H1 (cell line): Measurements from ENCODE around the gene SGPP2. TPM values are rescaled to one million over a fixed set of nuclear protein-coding genes. Genes with fewer than 3 reads are reported as not detected.

Experiments used
- CTCF ChIA-PET: fragments of 300-600 bp; sonication (Branson Sonifier 250); formaldehyde crosslinking; loops from one replicate; lab custom pipeline; 2021; ENCODE audit not compliant: partially characterized antibody; lab: Charles Lee
- POLR2A ChIA-PET: fragments of 300-600 bp; sonication (Branson Sonifier 250); formaldehyde crosslinking; loops from one replicate; lab custom pipeline; 2021; ENCODE audit warnings: inconsistent platforms; ENCODE audit not compliant: partially characterized antibody; lab: Charles Lee
- DNase-seq, 2 experiments: peaks; one replicate each; pipeline versions ENCODE4 v3.0.0 to v3.0.0-alpha.2; 2010 to 2022; ENCODE audit warnings: low spot score in 2 of 2, low read depth in 1 of 2, mixed read lengths in 1 of 2
- FAIRE-seq: peaks from 2 replicates; lab custom pipeline; 2011; peaks lifted over from hg19 to GRCh38; lab: Jason Lieb, UNC
- H2AFZ ChIP-seq: 2 replicates; pipeline ENCODE4 v1.8.1; 2012; ENCODE audit warnings: low read length, inconsistent platforms
- H2AK5ac ChIP-seq: 2 replicates; pipeline ENCODE4 v1.6.1; 2013; ENCODE audit warnings: low read depth, low read length
- H2BK120ac ChIP-seq: replicated peaks from 2 replicates; pipeline ENCODE3; 2013; ENCODE audit warnings: low read depth, low read length, inconsistent platforms
- H2BK12ac ChIP-seq: 2 replicates; pipeline ENCODE4 v1.6.1; 2013; ENCODE audit warnings: low read depth, low read length
- H2BK15ac ChIP-seq: 2 replicates; pipeline ENCODE4 v1.6.1; 2013; ENCODE audit warnings: low read length
- H2BK20ac ChIP-seq: 2 replicates; pipeline ENCODE4 v1.6.1; 2013; ENCODE audit warnings: low read length
- H2BK5ac ChIP-seq: 2 replicates; pipeline ENCODE4 v1.6.1; 2013; ENCODE audit warnings: low read depth, low read length
- H3K14ac ChIP-seq: 2 replicates; pipeline ENCODE4 v1.6.1; 2013; ENCODE audit warnings: inconsistent platforms; ENCODE audit not compliant: insufficient read length
- H3K18ac ChIP-seq: 2 replicates; pipeline ENCODE4 v1.6.1; 2013; ENCODE audit warnings: low read length; ENCODE audit errors: extremely low read depth
- H3K23ac ChIP-seq: 2 replicates; pipeline ENCODE4 v1.6.1; 2013; ENCODE audit warnings: inconsistent platforms; ENCODE audit not compliant: insufficient read length
- H3K23me2 ChIP-seq: 2 replicates; pipeline ENCODE4 v1.6.1; 2013; ENCODE audit warnings: low read depth, low read length
- H3K27ac ChIP-seq: 2 replicates; pipeline ENCODE4 v1.6.1; 2011; ENCODE audit warnings: low read depth, low read length, inconsistent platforms
- H3K27me3 ChIP-seq, 4 experiments: replicated peaks in 1 of 4; 1 replicate in 1 of 4; 2 replicates in 3 of 4; pipeline versions ENCODE4 v1.6.1 to v1.8.1; 2011 to 2013; ENCODE audit warnings: low read length in 3 of 4, mild to moderate bottlenecking in 3 of 4, inconsistent platforms in 2 of 4, mixed read lengths in 2 of 4, moderate library complexity in 1 of 4; ENCODE audit not compliant: control insufficient read depth in 3 of 4, insufficient read depth in 3 of 4; ENCODE audit errors: extremely low read depth in 1 of 4
- H3K36me3 ChIP-seq, 4 experiments: 2 replicates each; pipeline versions ENCODE4 v1.6.1 to v1.8.1; 2011 to 2013; ENCODE audit warnings: mild to moderate bottlenecking in 4 of 4, low read length in 3 of 4, moderate library complexity in 2 of 4, control low read depth in 1 of 4, inconsistent platforms in 1 of 4; ENCODE audit not compliant: insufficient read depth in 4 of 4, control insufficient read depth in 2 of 4
- H3K4ac ChIP-seq: replicated peaks from 2 replicates; pipeline ENCODE3; 2013; ENCODE audit warnings: low read length, low read depth, mixed read lengths, inconsistent platforms; ENCODE audit not compliant: insufficient read length
- H3K4me1 ChIP-seq, 4 experiments: replicated peaks in 1 of 4; 1 replicate in 1 of 4; 2 replicates in 3 of 4; pipeline versions ENCODE4 v1.6.1 to v1.8.1; 2011 to 2013; ENCODE audit warnings: low read length in 3 of 4, inconsistent platforms in 2 of 4, mixed read lengths in 1 of 4; ENCODE audit not compliant: insufficient read depth in 4 of 4, control insufficient read depth in 3 of 4
- H3K4me2 ChIP-seq, 2 experiments: 2 replicates each; pipeline versions ENCODE4 v1.6.1 to v1.8.1; 2011 to 2013; ENCODE audit warnings: low read depth in 2 of 2, low read length in 2 of 2, control low read depth in 1 of 2, inconsistent platforms in 1 of 2, mild to moderate bottlenecking in 1 of 2; ENCODE audit not compliant: insufficient read depth in 1 of 2
- H3K4me3 ChIP-seq, 4 experiments: fragments of 200-600, 300-600 bp in 1 of 4; sonication (generic), shearing (Covaris generic), sonication (Bioruptor Twin) in 1 of 4; 2 replicates each; pipeline versions ENCODE4 v1.5.1 to v1.8.1; 2011 to 2016; ENCODE audit warnings: low read length in 4 of 4, low read depth in 3 of 4, control low read depth in 2 of 4, inconsistent platforms in 2 of 4, mild to moderate bottlenecking in 2 of 4, mixed read lengths in 1 of 4, moderate library complexity in 1 of 4; ENCODE audit not compliant: insufficient read depth in 2 of 4; ENCODE audit errors: extremely low read depth in 1 of 4
- H3K56ac ChIP-seq: replicated peaks from 2 replicates; pipeline ENCODE3; 2013; ENCODE audit warnings: low read depth, mild to moderate bottlenecking, mixed read lengths, low read length, inconsistent platforms; ENCODE audit not compliant: insufficient read length
- H3K79me1 ChIP-seq: 2 replicates; pipeline ENCODE4 v1.6.1; 2013; ENCODE audit warnings: low read depth, low read length, control low read depth
- H3K79me2 ChIP-seq, 2 experiments: 2 replicates each; pipeline versions ENCODE4 v1.6.1 to v1.8.1; 2012 to 2013; ENCODE audit warnings: low read length in 2 of 2, mild to moderate bottlenecking in 2 of 2, inconsistent platforms in 1 of 2; ENCODE audit not compliant: insufficient read depth in 2 of 2, control insufficient read depth in 1 of 2
- H3K9ac ChIP-seq, 4 experiments: replicated peaks in 1 of 4; 1 replicate in 1 of 4; 2 replicates in 3 of 4; pipeline versions ENCODE4 v1.6.1 to v1.8.1; 2011 to 2013; ENCODE audit warnings: low read depth in 3 of 4, low read length in 3 of 4, control low read depth in 2 of 4, mild to moderate bottlenecking in 2 of 4, moderate library complexity in 2 of 4, inconsistent platforms in 1 of 4; ENCODE audit errors: extremely low read depth in 1 of 4
- H3K9me3 ChIP-seq, 2 experiments: 2 replicates each; pipeline versions ENCODE4 v1.6.1 to v1.8.1; 2012 to 2013; ENCODE audit warnings: mild to moderate bottlenecking in 2 of 2, moderate library complexity in 2 of 2, control low read depth in 1 of 2, inconsistent platforms in 1 of 2, low read depth in 1 of 2, low read length in 1 of 2, mixed read lengths in 1 of 2; ENCODE audit not compliant: insufficient read depth in 2 of 2
- H4K20me1 ChIP-seq, 2 experiments: replicated peaks in 1 of 2; 2 replicates each; pipeline versions ENCODE3 to v1.8.1; 2011 to 2013; ENCODE audit warnings: inconsistent platforms in 2 of 2, low read length in 2 of 2, mild to moderate bottlenecking in 1 of 2; ENCODE audit not compliant: insufficient read depth in 2 of 2, control insufficient read depth in 1 of 2
- H4K5ac ChIP-seq: 2 replicates; pipeline ENCODE4 v1.6.1; 2013; ENCODE audit warnings: low read length, low read depth, mixed read lengths, inconsistent platforms; ENCODE audit not compliant: insufficient read length
- H4K8ac ChIP-seq: 2 replicates; pipeline ENCODE4 v1.8.0; 2013; ENCODE audit warnings: mild to moderate bottlenecking, moderate library complexity, low read length, inconsistent platforms; ENCODE audit not compliant: insufficient read depth; ENCODE audit errors: extremely low read depth
- H4K91ac ChIP-seq: replicated peaks from 2 replicates; pipeline ENCODE3; 2013; ENCODE audit warnings: low read length, mixed read lengths, inconsistent platforms; ENCODE audit not compliant: insufficient read length
- ASH2L ChIP-seq: fragments of 200-600, 300-600 bp; sonication (generic); IDR thresholded peaks from one replicate; pipeline ENCODE4 v1.7.1; 2017; ENCODE audit warnings: low read length
- CTCF ChIP-seq, 3 experiments: IDR thresholded peaks; 1 replicate in 2 of 3; 2 replicates in 1 of 3; pipeline versions ENCODE4 v1.5.1 to v1.6.1; 2011; ENCODE audit warnings: low read length in 3 of 3, mild to moderate bottlenecking in 3 of 3, inconsistent platforms in 2 of 3, low read depth in 1 of 3, moderate library complexity in 1 of 3; ENCODE audit not compliant: insufficient read depth in 1 of 3; ENCODE audit errors: control extremely low read depth in 1 of 3
- GABPA ChIP-seq: IDR thresholded peaks from 2 replicates; pipeline ENCODE4 v1.6.1; 2011; ENCODE audit warnings: mild to moderate bottlenecking, low read length, moderate library complexity, borderline replicate concordance; ENCODE audit not compliant: insufficient read depth
- NRF1 ChIP-seq: IDR thresholded peaks from 2 replicates; pipeline ENCODE4 v1.6.1; 2011; ENCODE audit warnings: mild to moderate bottlenecking, low read depth, low read length, improper control_type of control experiment
- RAD21 ChIP-seq, 2 experiments: IDR thresholded peaks in 1 of 2; conservative IDR thresholded peaks in 1 of 2; 2 replicates each; pipeline ENCODE4 v1.6.1; 2011; ENCODE audit warnings: low read depth in 2 of 2, low read length in 2 of 2, improper control_type of control experiment in 1 of 2, inconsistent platforms in 1 of 2, mild to moderate bottlenecking in 1 of 2, moderate library complexity in 1 of 2
- RBBP5 ChIP-seq: IDR thresholded peaks from 2 replicates; pipeline ENCODE4 v1.7.1; 2012; ENCODE audit warnings: low read depth, mild to moderate bottlenecking, inconsistent platforms, low read length, moderate library complexity, borderline replicate concordance
- SP4 ChIP-seq: IDR thresholded peaks from 2 replicates; pipeline ENCODE4 v1.6.1; 2012; ENCODE audit warnings: low read length, inconsistent platforms
- WGBS, 2 experiments: shearing (Covaris generic) in 1 of 2; methylation state at CpG; one replicate each; pipeline versions ENCODE4 v1.1.6 to v1.1.7; 2013 to 2015; ENCODE audit warnings: low lambda C conversion rate in 2 of 2, mixed read lengths in 2 of 2, inconsistent platforms in 1 of 2, low coverage in 1 of 2, missing lambda C conversion rate in 1 of 2; ENCODE audit not compliant: insufficient replicate concordance in 2 of 2, insufficient coverage in 1 of 2, insufficient read length in 1 of 2; ENCODE audit errors: extremely low coverage in 1 of 2, missing lambda C conversion rate in 1 of 2; 5-methylcytosine and 5-hydroxymethylcytosine counted together
- polyA plus RNA-seq, 7 experiments: library from polyadenylated mRNA; depleted of rRNA in 3 of 7; stranded (reverse) in 5 of 7; unstranded in 2 of 7; fragments of >200 nt in 5 of 7; fragments of 200-250 nt in 2 of 7; gene quantifications; 1 replicate in 5 of 7; 2 replicates in 1 of 7; 4 replicates in 1 of 7; pipeline versions ENCODE4 v1.2.1 to v1.2.3, GENCODE V29; 2011 to 2013; ENCODE audit warnings: missing spikeins in 2 of 7, mixed read lengths in 2 of 7
- total RNA-seq: library from RNA; stranded (reverse); fragmentation: NEBNext Ultra II Directional; extraction: Animal tissue kit (Norgen Biotek cat#: 25700); gene quantifications from 2 replicates; pipeline ENCODE4 v1.2.1, GENCODE V29; 2021

SGPP2 gene
- total and polyA plus RNA-seq, 2 of the 8 experiments (the other 6 are each of a cell fraction or from before 2014, with no cell fraction given): 0.29 TPM; not detected in 1

- no peak overlapping the region for H2BK5ac ChIP-seq
- H3K14ac ChIP-seq: no peak overlapping the region
- H3K36me3 ChIP-seq: no peaks in the 10 kb centered on the region
- no peak overlapping the region for H4K8ac ChIP-seq
- no peaks in the 10 kb centered on the region for H3K9me3 ChIP-seq
- H4K91ac ChIP-seq: no peak overlapping the region
- no peak overlapping the region for H2BK20ac ChIP-seq
- TF ChIP-seq RAD21 (IDR thresholded peaks at IDR 0.05 in 1 of 2, conservative IDR thresholded peaks at IDR 0.05 in 1 of 2; ENCODE audit: low read depth in 2 of 2, low read length in 2 of 2) (peak; percentile 55 to 61), GABPA (no peak), NRF1 (no peak), ASH2L (no peak), SP4 (no peak), RBBP5 (no peak), CTCF (IDR thresholded peaks at IDR 0.05; ENCODE audit: control extremely low read depth in 1 of 3, insufficient read depth in 1 of 3, low read depth in 1 of 3, low read length in 3 of 3) (peak in 2 of 3 experiments; percentile 22 to 29; a peak in 1 of 4 replicates)
- CTCF ChIA-PET: interaction anchor here (1.1 to 2.7 kb wide), 5 partner anchors 162 to 445 kb away, joined by 3 to 8 read pairs (median 3); a partner anchor contains a TSS
- no peak overlapping the region for H2BK120ac ChIP-seq
- H3K27me3 ChIP-seq: peaks cover 3 to 13% (median 6%) of the 10 kb centered on the region in 4 experiments; a peak in 4 of 7 replicates
- no peak overlapping the region for H3K56ac ChIP-seq
- H2BK15ac ChIP-seq: no peak overlapping the region
- H4K5ac ChIP-seq: no peak overlapping the region
- no peaks in the 10 kb centered on the region for H3K79me2 ChIP-seq
- H3K18ac ChIP-seq: no peak overlapping the region
- no peak overlapping the region for H3K4me3 ChIP-seq
- POLR2A ChIA-PET: no interaction called here
- no peak overlapping the region for H2AK5ac ChIP-seq
- no peaks in the 10 kb centered on the region for H4K20me1 ChIP-seq
- no peak overlapping the region for H3K23ac ChIP-seq
- no peak overlapping the region for H3K9ac ChIP-seq
- H3K27ac ChIP-seq: no peak overlapping the region
- H3K23me2 ChIP-seq: no peaks in the 10 kb centered on the region
- H2AFZ ChIP-seq: no peak overlapping the region
- no peak overlapping the region for H3K4ac ChIP-seq
- FAIRE-seq (no peak), DNase-seq (no peak)
- no peak overlapping the region for H3K4me2 ChIP-seq
- no peaks in the 10 kb centered on the region for H3K79me1 ChIP-seq
- no peaks in the 10 kb centered on the region for H3K4me1 ChIP-seq
- no peak overlapping the region for H2BK12ac ChIP-seq
- WGBS, 2 experiments: 81% methylated on average over 3 of the region's 3 CpGs; no CpG with 5 or more reads in 1 of the 2 experiments
These were observed 59.2 kb downstream of the SGPP2 start for GRCh38 chr2:222483513-222484039.
